Measurements from ENCODE around the gene DHODH. TPM values are rescaled to one million over a fixed set of nuclear protein-coding genes. Genes with fewer than 3 reads are reported as not detected.

DHODH gene
- total and polyA plus RNA-seq, 2 of the 8 experiments (the other 6 are each of a cell fraction or from before 2014, with no cell fraction given), result 9.1 to 19.4 TPM

DNA sequence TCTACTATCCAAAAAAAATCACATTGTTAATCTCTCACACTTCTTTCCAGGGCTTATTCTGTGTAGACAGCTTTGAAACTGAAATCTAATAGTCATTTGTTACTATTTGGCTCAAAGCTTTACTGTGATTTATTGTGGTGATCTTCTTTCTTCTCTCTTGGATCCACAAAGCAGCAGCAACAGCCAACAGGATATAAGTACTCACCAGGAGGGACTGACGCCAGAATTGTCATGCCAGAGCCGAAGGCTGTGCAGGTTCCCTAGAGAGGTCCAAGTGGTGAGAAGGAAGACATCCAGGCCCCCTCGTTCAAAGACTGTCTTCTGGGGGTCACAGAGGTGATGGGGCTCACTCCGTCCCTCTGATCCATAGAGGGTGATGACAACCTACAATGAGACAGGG is 41.6 kb upstream of the DHODH start:
- 76% methylated on average over 4 of the region's 4 CpGs; no CpG with 5 or more reads in 1 of the 2 experiments for WGBS, 2 experiments (ENCODE audit: extremely low coverage in 1 of 2, insufficient coverage in 1 of 2, insufficient read length in 1 of 2, insufficient replicate concordance in 2 of 2, low coverage in 1 of 2, low lambda C conversion rate in 2 of 2, missing lambda C conversion rate in 1 of 2)
- Histone ChIP-seq H2BK5ac (ENCODE audit: low read depth, low read length) (no peak overlapping the region), H3K27ac (ENCODE audit: low read depth, low read length) (no peak overlapping the region), H2BK20ac (ENCODE audit: low read length) (no peak overlapping the region), H3K18ac (ENCODE audit: extremely low read depth, low read length) (no peak overlapping the region), H4K8ac (ENCODE audit: extremely low read depth, insufficient read depth, low read length) (no peak overlapping the region), H3K23me2 (ENCODE audit: low read depth, low read length) (no peaks in the 10 kb centered on the region), H2BK120ac (replicated peaks; ENCODE audit: low read depth, low read length) (no peak overlapping the region), H3K79me1 (ENCODE audit: low read depth, low read length) (no peaks in the 10 kb centered on the region), H4K5ac (ENCODE audit: insufficient read length, low read depth, low read length) (no peak overlapping the region), H2BK12ac (ENCODE audit: low read depth, low read length) (no peak overlapping the region), H4K91ac (replicated peaks; ENCODE audit: insufficient read length, low read length) (no peak overlapping the region), H3K4me1 (replicated peaks in 1 of 4; ENCODE audit: control insufficient read depth in 3 of 4, insufficient read depth in 4 of 4, low read length in 3 of 4) (no peaks in the 10 kb centered on the region; a peak in 1 of 7 replicates), H4K20me1 (replicated peaks in 1 of 2; ENCODE audit: control insufficient read depth in 1 of 2, insufficient read depth in 2 of 2, low read length in 2 of 2) (no peaks in the 10 kb centered on the region), H3K9ac (replicated peaks in 1 of 4; ENCODE audit: extremely low read depth in 1 of 4, low read depth in 3 of 4, low read length in 3 of 4) (no peak overlapping the region), H3K14ac (ENCODE audit: insufficient read length) (no peak overlapping the region), H3K36me3 (ENCODE audit: control insufficient read depth in 2 of 4, insufficient read depth in 4 of 4, low read length in 3 of 4) (no peaks in the 10 kb centered on the region), H2AK5ac (ENCODE audit: low read depth, low read length) (no peak overlapping the region), H3K23ac (ENCODE audit: insufficient read length) (no peak overlapping the region), H3K79me2 (ENCODE audit: control insufficient read depth in 1 of 2, insufficient read depth in 2 of 2, low read length in 2 of 2) (no peaks in the 10 kb centered on the region), H3K4ac (replicated peaks; ENCODE audit: insufficient read length, low read depth, low read length) (no peak overlapping the region), H3K4me2 (ENCODE audit: insufficient read depth in 1 of 2, low read depth in 2 of 2, low read length in 2 of 2) (no peak overlapping the region), H3K56ac (replicated peaks; ENCODE audit: insufficient read length, low read depth, low read length) (no peak overlapping the region), H3K4me3 (ENCODE audit: extremely low read depth in 1 of 4, insufficient read depth in 2 of 4, low read depth in 3 of 4, low read length in 4 of 4) (no peak overlapping the region), H3K27me3 (replicated peaks in 1 of 4; ENCODE audit: control insufficient read depth in 3 of 4, extremely low read depth in 1 of 4, insufficient read depth in 3 of 4, low read length in 3 of 4) (no peaks in the 10 kb centered on the region; a peak in 1 of 7 replicates), H2BK15ac (ENCODE audit: low read length) (no peak overlapping the region), H3K9me3 (ENCODE audit: insufficient read depth in 2 of 2, low read depth in 1 of 2, low read length in 1 of 2) (no peaks in the 10 kb centered on the region), H2AFZ (ENCODE audit: low read length) (no peak overlapping the region)
- DNase-seq (ENCODE audit: low read depth in 1 of 2, low spot score in 2 of 2), result no peak
- CTCF ChIA-PET (ENCODE audit: partially characterized antibody), result interaction anchor here (0.6 to 1.3 kb wide), 2 partner anchors 51 to 133 kb away, joined by 3 to 4 read pairs; no protein-coding TSS in a partner anchor
- FAIRE-seq, result no peak
- TF ChIP-seq JUN (IDR thresholded peaks at IDR 0.05; ENCODE audit: low read depth, low read length), result no peak
- TF ChIP-seq EGR1 (IDR thresholded peaks at IDR 0.05; ENCODE audit: borderline replicate concordance, low read depth, low read length), result no peak
- TF ChIP-seq SRF (IDR thresholded peaks at IDR 0.05; ENCODE audit: low read depth, low read length), result no peak
- TF ChIP-seq EP300 (IDR thresholded peaks at IDR 0.05; ENCODE audit: borderline replicate concordance in 1 of 2, low read depth in 2 of 2, low read length in 2 of 2), result no peak
- no peak for TF ChIP-seq BRCA1 (IDR thresholded peaks at IDR 0.05; ENCODE audit: low read depth, low read length)
- no peak for TF ChIP-seq CHD2 (IDR thresholded peaks at IDR 0.05; ENCODE audit: low read length)
- TF ChIP-seq SIRT6 (IDR thresholded peaks at IDR 0.05; ENCODE audit: low read length), result no peak
- no peak for TF ChIP-seq CEBPB (IDR thresholded peaks at IDR 0.05; ENCODE audit: low read depth, low read length)
- no peak for TF ChIP-seq BACH1 (IDR thresholded peaks at IDR 0.05; ENCODE audit: low read length)
- TF ChIP-seq POLR2A (IDR thresholded peaks at IDR 0.05; ENCODE audit: control extremely low read depth in 1 of 2, low read depth in 2 of 2, low read length in 2 of 2), result no peak
- TF ChIP-seq EZH2 (IDR thresholded peaks at IDR 0.05; ENCODE audit: low read depth, low read length, severe bottlenecking), result no peak
- TF ChIP-seq, protein P1, sequence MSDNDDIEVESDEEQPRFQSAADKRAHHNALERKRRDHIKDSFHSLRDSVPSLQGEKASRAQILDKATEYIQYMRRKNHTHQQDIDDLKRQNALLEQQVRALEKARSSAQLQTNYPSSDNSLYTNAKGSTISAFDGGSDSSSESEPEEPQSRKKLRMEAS (IDR thresholded peaks at IDR 0.05), result no peak
- no peak for TF ChIP-seq KDM5A (IDR thresholded peaks at IDR 0.05; ENCODE audit: low read length)
- no peak for TF ChIP-seq ZNF274 (IDR thresholded peaks at IDR 0.05; ENCODE audit: borderline replicate concordance, extremely low read depth, low read length)
- POLR2A ChIA-PET (ENCODE audit: partially characterized antibody), result interaction anchor here (1.8 kb wide), 1 partner anchor 12 kb away, joined by 4 read pairs; no protein-coding TSS in a partner anchor
